ENCODE measurements around the gene FAM168A.

The FAM168A gene

DNA sequence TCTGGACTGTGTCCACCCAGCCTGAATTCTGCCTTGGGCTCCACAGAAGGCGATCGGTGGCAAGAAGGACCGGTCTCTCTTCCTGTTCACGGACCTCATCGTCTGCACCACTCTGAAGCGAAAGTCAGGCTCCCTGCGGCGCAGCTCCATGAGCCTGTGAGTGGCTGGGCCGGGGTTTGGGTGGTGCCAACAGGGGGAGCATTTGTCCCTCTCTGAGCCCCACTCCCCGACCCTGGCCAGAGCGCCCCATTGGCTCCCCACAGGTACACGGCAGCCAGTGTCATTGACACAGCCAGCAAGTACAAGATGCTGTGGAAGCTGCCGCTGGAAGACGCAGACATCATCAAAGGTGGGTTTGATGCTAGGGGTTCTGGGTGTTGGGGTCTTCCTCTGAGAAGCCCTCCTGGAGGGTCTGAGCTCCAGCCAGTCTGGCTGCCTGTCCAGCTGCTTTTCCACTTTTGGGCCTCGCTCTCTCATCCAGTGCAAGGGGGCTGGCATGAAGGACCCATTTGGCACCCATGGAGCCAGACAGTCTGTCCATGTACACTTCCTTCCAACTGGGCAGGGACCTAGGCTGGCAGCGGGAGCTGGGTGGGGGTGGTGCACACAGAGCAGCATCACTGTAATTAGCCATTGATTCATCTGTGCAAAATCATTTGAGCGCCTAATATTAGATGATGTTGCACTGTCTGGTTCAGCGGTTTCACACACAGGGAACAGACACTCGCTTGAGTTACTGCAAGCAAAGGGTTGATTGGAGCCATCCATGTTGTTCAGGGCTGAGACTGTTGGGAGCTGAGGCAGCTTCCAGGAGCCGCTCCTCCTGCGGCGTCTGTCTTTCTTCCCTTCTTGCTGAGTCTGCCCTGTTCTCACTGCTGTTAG, 240.7 kb downstream of the FAM168A start:
- H3K27me3 ChIP-seq: no peaks in the 10 kb centered on the region
- no peaks in the 10 kb centered on the region for H3K9me3 ChIP-seq
- H3K4me1 ChIP-seq (ENCODE audit: control insufficient read depth in 1 of 2, insufficient read depth in 1 of 2, low read depth in 1 of 2, low read length in 1 of 2): no peaks in the 10 kb centered on the region
- peaks cover 65% of the 10 kb centered on the region for H3K36me3 ChIP-seq
- TF ChIP-seq, protein P1, sequence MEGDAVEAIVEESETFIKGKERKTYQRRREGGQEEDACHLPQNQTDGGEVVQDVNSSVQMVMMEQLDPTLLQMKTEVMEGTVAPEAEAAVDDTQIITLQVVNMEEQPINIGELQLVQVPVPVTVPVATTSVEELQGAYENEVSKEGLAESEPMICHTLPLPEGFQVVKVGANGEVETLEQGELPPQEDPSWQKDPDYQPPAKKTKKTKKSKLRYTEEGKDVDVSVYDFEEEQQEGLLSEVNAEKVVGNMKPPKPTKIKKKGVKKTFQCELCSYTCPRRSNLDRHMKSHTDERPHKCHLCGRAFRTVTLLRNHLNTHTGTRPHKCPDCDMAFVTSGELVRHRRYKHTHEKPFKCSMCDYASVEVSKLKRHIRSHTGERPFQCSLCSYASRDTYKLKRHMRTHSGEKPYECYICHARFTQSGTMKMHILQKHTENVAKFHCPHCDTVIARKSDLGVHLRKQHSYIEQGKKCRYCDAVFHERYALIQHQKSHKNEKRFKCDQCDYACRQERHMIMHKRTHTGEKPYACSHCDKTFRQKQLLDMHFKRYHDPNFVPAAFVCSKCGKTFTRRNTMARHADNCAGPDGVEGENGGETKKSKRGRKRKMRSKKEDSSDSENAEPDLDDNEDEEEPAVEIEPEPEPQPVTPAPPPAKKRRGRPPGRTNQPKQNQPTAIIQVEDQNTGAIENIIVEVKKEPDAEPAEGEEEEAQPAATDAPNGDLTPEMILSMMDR (IDR thresholded peaks at IDR 0.05): no peak
- H3K27ac ChIP-seq: no peak overlapping the region
- no peak overlapping the region for H3K4me3 ChIP-seq (ENCODE audit: low read depth in 1 of 2, low read length in 1 of 2)

DNA sequence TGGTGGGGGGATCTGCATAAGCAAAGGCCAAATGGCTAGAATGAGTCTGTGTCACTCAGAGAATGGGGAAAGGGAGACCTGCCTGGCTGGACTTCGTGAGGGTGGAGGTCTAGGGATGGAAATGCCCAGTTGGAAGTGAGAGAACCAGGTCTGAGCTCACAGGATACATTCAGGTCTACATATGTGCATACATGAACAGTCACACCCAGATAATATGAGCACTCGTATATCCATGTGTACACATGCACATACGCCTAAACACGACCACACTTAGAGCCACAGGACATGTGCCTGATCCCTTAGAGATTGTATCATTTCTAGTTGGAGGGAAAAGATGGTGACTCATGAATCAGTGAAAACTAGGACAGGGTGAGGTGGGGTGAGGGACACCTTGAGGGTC, 242.8 kb downstream of the FAM168A start:
- Histone ChIP-seq H3K9me3 (no peaks in the 10 kb centered on the region), H3K36me3 (peaks cover 47% of the 10 kb centered on the region), H3K4me3 (ENCODE audit: low read depth in 1 of 2, low read length in 1 of 2) (no peak overlapping the region), H3K4me1 (ENCODE audit: control insufficient read depth in 1 of 2, insufficient read depth in 1 of 2, low read depth in 1 of 2, low read length in 1 of 2) (peaks cover 0 to 9% of the 10 kb centered on the region in 2 experiments), H3K27me3 (no peaks in the 10 kb centered on the region), H3K27ac (no peak overlapping the region)
- TF ChIP-seq, protein P1 (IDR thresholded peaks at IDR 0.05): no peak

DNA sequence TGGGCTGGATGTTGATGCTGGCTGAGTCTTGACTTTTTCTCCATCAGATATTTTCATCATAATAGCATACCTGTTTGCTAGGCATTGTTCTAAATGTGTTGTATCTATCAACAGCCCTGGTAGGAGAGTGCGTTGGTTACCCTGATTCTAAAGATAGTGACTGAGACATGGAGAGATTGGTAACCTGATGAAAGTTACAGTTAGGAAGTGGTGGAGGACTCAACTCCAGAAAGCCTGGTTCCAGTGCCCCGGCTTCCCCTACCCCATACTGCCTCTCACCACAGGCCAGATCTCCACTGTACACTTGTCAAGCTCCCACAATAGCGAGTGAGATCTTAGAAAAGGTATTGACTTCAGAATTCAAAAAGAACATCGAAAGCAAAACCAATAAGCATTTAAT, 244.5 kb downstream of the FAM168A start:
- no peaks in the 10 kb centered on the region for H3K27me3 ChIP-seq
- TF ChIP-seq, protein P1 (IDR thresholded peaks at IDR 0.05): no peak
- H3K36me3 ChIP-seq: peaks cover 33% of the 10 kb centered on the region
- no peaks in the 10 kb centered on the region for H3K9me3 ChIP-seq
- H3K4me3 ChIP-seq (ENCODE audit: low read depth in 1 of 2, low read length in 1 of 2): no peak overlapping the region
- H3K27ac ChIP-seq: no peak overlapping the region
- H3K4me1 ChIP-seq (ENCODE audit: control insufficient read depth in 1 of 2, insufficient read depth in 1 of 2, low read depth in 1 of 2, low read length in 1 of 2): peaks cover 0 to 9% of the 10 kb centered on the region in 2 experiments

DNA sequence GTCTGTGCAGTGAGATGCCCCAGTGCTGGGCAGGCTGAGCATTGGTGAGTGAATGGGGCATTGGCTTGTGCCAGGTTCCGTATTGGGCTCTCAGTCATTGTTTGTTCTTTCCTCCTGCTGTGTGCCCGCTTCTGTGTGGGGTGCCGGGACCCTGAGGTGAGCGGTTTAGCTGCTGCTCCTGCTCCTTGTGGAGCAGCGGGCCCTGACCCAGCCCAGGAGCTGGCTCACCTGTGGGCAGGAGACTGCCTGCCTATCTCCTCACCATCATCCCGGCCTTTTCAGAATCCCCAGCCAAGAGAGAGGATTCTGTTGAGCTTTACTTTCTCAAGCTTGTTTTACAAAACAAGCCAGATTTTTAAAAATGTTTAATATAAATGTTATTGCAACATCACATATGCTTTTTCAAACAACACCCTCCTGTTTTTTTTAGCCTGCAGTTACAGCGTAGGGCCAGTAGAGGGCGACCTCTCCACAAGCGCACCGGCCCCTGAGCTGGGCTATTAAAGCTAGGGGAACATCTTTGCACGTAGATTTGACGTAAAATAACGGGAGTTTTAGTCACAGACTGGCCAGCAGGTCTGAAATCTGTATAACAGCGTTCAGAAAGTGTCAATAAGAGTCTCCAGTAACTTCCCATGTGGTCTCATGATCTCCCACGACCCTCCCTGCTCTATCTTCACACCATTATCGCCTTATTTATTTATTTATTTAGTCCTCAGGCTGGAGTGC, 246.8 kb downstream of the FAM168A start:
- TF ChIP-seq, protein P1 (IDR thresholded peaks at IDR 0.05): peak; percentile 97
- Histone ChIP-seq H3K9me3 (no peaks in the 10 kb centered on the region), H3K36me3 (peaks cover 30% of the 10 kb centered on the region), H3K4me3 (ENCODE audit: low read depth in 1 of 2, low read length in 1 of 2) (no peak overlapping the region), H3K4me1 (ENCODE audit: control insufficient read depth in 1 of 2, insufficient read depth in 1 of 2, low read depth in 1 of 2, low read length in 1 of 2) (peaks cover 0 to 9% of the 10 kb centered on the region in 2 experiments), H3K27ac (no peak overlapping the region), H3K27me3 (no peaks in the 10 kb centered on the region)
